GM12892 (cell line): Measurements from ENCODE around the gene TSHZ1.

Experiments used
- POLR2A ChIP-seq: IDR thresholded peaks from 2 replicates; pipeline ENCODE4 v1.6.1; 2011; ENCODE audit warnings: low read depth, low read length, control low read depth
- POLR2AphosphoS5 ChIP-seq: IDR thresholded peaks from 2 replicates; pipeline ENCODE4 v1.6.1; 2011; ENCODE audit warnings: low read depth, low read length, control low read depth
- TAF1 ChIP-seq: IDR thresholded peaks from 2 replicates; pipeline ENCODE4 v1.6.1; 2011; ENCODE audit warnings: low read depth, mild to moderate bottlenecking, control low read depth, low read length, borderline replicate concordance

DNA sequence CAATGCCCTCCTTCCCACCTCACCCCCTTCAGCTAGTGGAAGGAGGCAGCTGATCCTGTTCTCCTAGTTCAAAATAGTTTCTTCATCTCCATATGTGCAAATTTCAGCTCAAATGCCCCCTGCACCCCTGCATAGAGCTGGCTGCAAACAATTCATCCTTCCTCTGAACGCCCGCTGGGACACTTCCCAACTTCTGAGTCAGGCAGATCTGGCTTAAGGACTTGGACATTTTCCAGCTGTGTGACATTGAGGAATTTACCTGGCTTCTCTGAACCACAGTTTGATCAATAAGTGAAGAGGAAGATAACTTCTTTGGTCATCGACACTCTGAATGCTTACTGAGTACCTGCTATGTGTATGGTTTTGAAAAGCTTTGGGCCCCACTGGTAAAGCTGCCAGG, 25.1 kb upstream of the TSHZ1 start:
- TF ChIP-seq POLR2A (no peak), POLR2AphosphoS5 (no peak), TAF1 (no peak)
